OCI-LY1 (cell line): ENCODE results near the gene ST6GALNAC5.
"Not testable (repeated sequence)": the region's sequence is repeated elsewhere in the genome, so short reads cannot be mapped to it uniquely, and the experiment has no call there.

ENCODE experiments used
- H2AFZ ChIP-seq: fragments of 200-600 bp; sonication (generic), shearing (Covaris generic); 2 replicates; pipeline ENCODE4 v1.6.0; 2014; ENCODE audit warnings: antibody characterized with exemption, mild to moderate bottlenecking, low read length
- H3F3A ChIP-seq: fragments of 200-600 bp; sonication (generic), shearing (Covaris generic); 2 replicates; pipeline ENCODE4 v1.6.0; 2014; ENCODE audit warnings: mild to moderate bottlenecking, antibody characterized with exemption, low read length, moderate library complexity; ENCODE audit not compliant: insufficient read depth
- H3K27ac ChIP-seq: fragments of 200-600 bp; sonication (generic); 2 replicates; pipeline ENCODE4 v1.5.1; 2014; ENCODE audit warnings: low read length, mixed run types, mild to moderate bottlenecking, low read depth; ENCODE audit not compliant: poor library complexity, severe bottlenecking
- H3K27me3 ChIP-seq: fragments of 200-600 bp; sonication (generic); 2 replicates; pipeline ENCODE4 v1.6.0; 2014; ENCODE audit warnings: antibody characterized with exemption, mild to moderate bottlenecking, low read length, moderate library complexity; ENCODE audit not compliant: insufficient read depth
- H3K36me3 ChIP-seq: fragments of 200-600 bp; sonication (generic); 2 replicates; pipeline ENCODE4 v1.6.1; 2014; ENCODE audit warnings: mild to moderate bottlenecking, antibody characterized with exemption, low read length, moderate library complexity, mixed read lengths; ENCODE audit not compliant: insufficient read depth
- H3K4me1 ChIP-seq: fragments of 200-600 bp; sonication (generic); 2 replicates; pipeline ENCODE4 v1.5.1; 2014; ENCODE audit warnings: mild to moderate bottlenecking, low read length, moderate library complexity; ENCODE audit not compliant: insufficient read depth, severe bottlenecking
- H3K4me2 ChIP-seq: fragments of 200-600 bp; sonication (generic), shearing (Covaris generic); 2 replicates; pipeline ENCODE4 v1.6.1; 2014; ENCODE audit warnings: low read length
- H3K4me3 ChIP-seq: fragments of 200-600 bp; sonication (generic); 2 replicates; pipeline ENCODE4 v1.5.1; 2014; ENCODE audit warnings: low read length, low read depth, mild to moderate bottlenecking, mixed read lengths; ENCODE audit not compliant: poor library complexity, severe bottlenecking
- H3K79me2 ChIP-seq: fragments of 200-600 bp; shearing (Covaris generic); 2 replicates; pipeline ENCODE4 v1.6.1; 2016; ENCODE audit warnings: mixed run types, low read length, mixed read lengths; ENCODE audit not compliant: insufficient read depth
- H3K9ac ChIP-seq: fragments of 200-600 bp; sonication (generic), shearing (Covaris generic); 2 replicates; pipeline ENCODE4 v1.6.1; 2014; ENCODE audit warnings: mild to moderate bottlenecking, low read length, mixed read lengths
- H3K9me2 ChIP-seq: fragments of 200-600 bp; sonication (generic), shearing (Covaris generic); 2 replicates; pipeline ENCODE4 v1.6.1; 2014; ENCODE audit warnings: low read depth, mild to moderate bottlenecking, low read length, mixed read lengths
- H3K9me3 ChIP-seq: fragments of 200-600 bp; shearing (Covaris generic); 2 replicates; pipeline ENCODE4 v1.6.1; 2014; ENCODE audit warnings: low read length, mixed read lengths
- H4K20me1 ChIP-seq: fragments of 200-600 bp; sonication (generic), shearing (Covaris generic); 2 replicates; pipeline ENCODE4 v1.6.0; 2016; ENCODE audit warnings: mild to moderate bottlenecking, low read length; ENCODE audit not compliant: insufficient read depth
- CTCF ChIP-seq: fragments of 200-600 bp; sonication (generic), shearing (Covaris generic); IDR thresholded peaks from 2 replicates; pipeline ENCODE4 v1.5.1; 2017; ENCODE audit warnings: mild to moderate bottlenecking, antibody characterized with exemption, low read length, moderate library complexity, mixed read lengths
- EZH2 ChIP-seq: fragments of 200-600 bp; sonication (generic), shearing (Covaris generic); IDR thresholded peaks from 2 replicates; pipeline ENCODE4 v1.8.0; 2017; ENCODE audit warnings: borderline replicate concordance, mixed run types, mild to moderate bottlenecking, antibody characterized with exemption, low read length, moderate library complexity, mixed read lengths

ST6GALNAC5 gene

GRCh38 chr1:76867342-76868130 is at the start of gene ST6GALNAC5:
Gene ST6GALNAC5, plus strand, starts transcription at chr1:76867480.
- no peak within 1 kb of the TSS for H3K9ac ChIP-seq

GRCh38 chr1:76820028-76820427 is 47.3 kb upstream of the ST6GALNAC5 start:
- no peaks in the 10 kb centered on the region for H3K36me3 ChIP-seq
- H3K9ac ChIP-seq = no peak overlapping the region
- H3K79me2 ChIP-seq = no peaks in the 10 kb centered on the region
- TF ChIP-seq CTCF (no peak), EZH2 (no peak)
- no peaks in the 10 kb centered on the region for H3F3A ChIP-seq
- H4K20me1 ChIP-seq = no peaks in the 10 kb centered on the region
- no peak overlapping the region for H3K27ac ChIP-seq
- no peaks in the 10 kb centered on the region for H3K9me2 ChIP-seq
- no peaks in the 10 kb centered on the region for H3K9me3 ChIP-seq
- no peak overlapping the region for H2AFZ ChIP-seq
- no peak overlapping the region for H3K4me3 ChIP-seq
- no peaks in the 10 kb centered on the region for H3K27me3 ChIP-seq
- H3K4me2 ChIP-seq = no peak overlapping the region
- no peaks in the 10 kb centered on the region for H3K4me1 ChIP-seq

More at GRCh38 chr1:76867342-76868130, at the start of gene ST6GALNAC5:
- H3K36me3 ChIP-seq = no peaks in the 10 kb centered on the region
- TF ChIP-seq EZH2 (no peak), CTCF (no peak)
- H3K27ac ChIP-seq = no peak within 1 kb of the TSS
- no peak within 1 kb of the TSS for H2AFZ ChIP-seq
- no peaks in the 10 kb centered on the region for H4K20me1 ChIP-seq
- H3K4me3 ChIP-seq = no peak within 1 kb of the TSS
- H3K9me2 ChIP-seq = no peaks in the 10 kb centered on the region
- no peaks in the 10 kb centered on the region for H3K4me1 ChIP-seq
- no peaks in the 10 kb centered on the region for H3K79me2 ChIP-seq
- H3K4me2 ChIP-seq = no peak within 1 kb of the TSS
- no peaks in the 10 kb centered on the region for H3K27me3 ChIP-seq
- no peaks in the 10 kb centered on the region for H3F3A ChIP-seq
- no peaks in the 10 kb centered on the region for H3K9me3 ChIP-seq

GRCh38 chr1:76822961-76823360 is 44.3 kb upstream of the ST6GALNAC5 start:
- H3K27me3 ChIP-seq, H3K9me2 ChIP-seq, H3F3A ChIP-seq, H3K4me2 ChIP-seq, H3K36me3 ChIP-seq, H2AFZ ChIP-seq, H3K27ac ChIP-seq, H3K4me1 ChIP-seq, H3K4me3 ChIP-seq, H3K79me2 ChIP-seq, H3K9ac ChIP-seq, H4K20me1 ChIP-seq, H3K9me3 ChIP-seq: not testable (repeated sequence)

GRCh38 chr1:76824106-76824505 is 43.2 kb upstream of the ST6GALNAC5 start:
- H3K9me2 ChIP-seq = no peaks in the 10 kb centered on the region
- no peak overlapping the region for H3K27ac ChIP-seq
- H3K9me3 ChIP-seq = no peaks in the 10 kb centered on the region
- H3K4me2 ChIP-seq = no peak overlapping the region
- H3K4me1 ChIP-seq = no peaks in the 10 kb centered on the region
- no peak overlapping the region for H3K4me3 ChIP-seq
- no peak overlapping the region for H2AFZ ChIP-seq
- no peaks in the 10 kb centered on the region for H3K36me3 ChIP-seq
- no peaks in the 10 kb centered on the region for H4K20me1 ChIP-seq
- H3K79me2 ChIP-seq = no peaks in the 10 kb centered on the region
- TF ChIP-seq EZH2 = no peak
- no peak for TF ChIP-seq CTCF
- H3F3A ChIP-seq = no peaks in the 10 kb centered on the region
- H3K27me3 ChIP-seq = no peaks in the 10 kb centered on the region
- H3K9ac ChIP-seq = no peak overlapping the region
